K562 (cell line): Measurements from ENCODE around the gene PPP1R13L. TPM values are rescaled to one million over a fixed set of nuclear protein-coding genes. Genes with fewer than 3 reads are reported as not detected.

Experiments
- EHMT2 ChIP-seq: fragments of 450-650 bp; IDR thresholded peaks from 2 replicates; pipeline ENCODE4 v1.6.1; 2018; ENCODE audit warnings: antibody characterized with exemption
- ELF4 ChIP-seq: fragments of 450-650 bp; formaldehyde crosslinking; IDR thresholded peaks from 2 replicates; pipeline ENCODE4 v1.4.0; 2022; ENCODE audit warnings: missing genetic modification characterization
- HDAC1 ChIP-seq, 2 experiments: fragments of 450-650 bp; IDR thresholded peaks; 2 replicates each; pipeline ENCODE4 v1.6.1; 2016 to 2017; ENCODE audit warnings: inconsistent platforms in 1 of 2, mild to moderate bottlenecking in 1 of 2, moderate library complexity in 1 of 2
- HLTF ChIP-seq: fragments of 450-650 bp; IDR thresholded peaks from 2 replicates; pipeline ENCODE4 v1.6.1; 2016
- MED1 ChIP-seq: sonication (generic); formaldehyde crosslinking; IDR thresholded peaks from 2 replicates; pipeline ENCODE4 v1.8.1; 2023; ENCODE audit warnings: missing genetic modification reagents, borderline replicate concordance
- NR2C2 ChIP-seq, 2 experiments: fragments of 200-800 bp in 1 of 2; sonication (Bioruptor generic) in 1 of 2; sonication (generic) in 1 of 2; formaldehyde crosslinking in 1 of 2; IDR thresholded peaks; 2 replicates each; pipeline versions ENCODE4 v1.6.1 to v1.8.0; 2016 to 2022; ENCODE audit warnings: mild to moderate bottlenecking in 1 of 2, missing compliant biosample characterization in 1 of 2, missing genetic modification characterization in 1 of 2, missing genetic modification reagents in 1 of 2
- RBFOX2 ChIP-seq: fragments of 200-400 bp; formaldehyde crosslinking; IDR thresholded peaks from 2 replicates; pipeline ENCODE4 v1.6.1; 2017; ENCODE audit warnings: low read depth, mild to moderate bottlenecking, low read length, moderate library complexity
- SP1 ChIP-seq: sonication (generic); formaldehyde crosslinking; IDR thresholded peaks from 2 replicates; pipeline ENCODE4 v1.8.1; 2022; ENCODE audit warnings: mild to moderate bottlenecking, missing genetic modification reagents
- STAG1 ChIP-seq: sonication (generic); formaldehyde crosslinking; IDR thresholded peaks from 2 replicates; pipeline ENCODE4 v1.5.0; 2020; ENCODE audit warnings: missing genetic modification reagents, borderline replicate concordance
- ZC3H11A ChIP-seq: IDR thresholded peaks from 2 replicates; pipeline ENCODE4 v1.6.1; 2012; ENCODE audit warnings: low read depth, low read length, improper control_type of control experiment
- polyA plus RNA-seq, 8 experiments: library from polyadenylated mRNA; depleted of rRNA in 4 of 8; stranded (reverse) in 5 of 8; unstranded in 3 of 8; fragments of >200 nt; fragmentation: Nextera tagmentation in 2 of 8; fragmentation: Illumina TruSeq in 1 of 8; extraction: Ambion mirVana in 2 of 8; extraction: Trizol in 1 of 8; gene quantifications; 2 replicates each; pipeline versions ENCODE4 v1.2.1 to v1.2.3, GENCODE V29; 2011 to 2014; ENCODE audit warnings: inconsistent platforms in 1 of 8, missing spikeins in 1 of 8
- total RNA-seq, 7 experiments: library from RNA; depleted of rRNA in 6 of 7; stranded (reverse); fragments of >200 nt in 6 of 7; fragmentation: Illumina TruSeq in 2 of 7; extraction: Trizol in 2 of 7; gene quantifications; 2 replicates each; pipeline versions ENCODE4 v1.2.1 to v1.2.3, GENCODE V29; 2011 to 2021; ENCODE audit warnings: low replicate concordance in 1 of 7
- TF ChIP-seq, protein P1 (sequence below): fragments of 200-800 bp; sonication (Bioruptor generic); IDR thresholded peaks from 2 replicates; pipeline ENCODE4 v1.6.1; 2017; ENCODE audit warnings: missing genetic modification characterization, missing compliant biosample characterization
- TF ChIP-seq, protein P2 (sequence below): fragments of 250-450 bp; sonication (Bioruptor Pico); IDR thresholded peaks from 2 replicates; pipeline ENCODE4 v1.4.0; 2020; ENCODE audit warnings: mild to moderate bottlenecking, moderate library complexity, borderline replicate concordance
- TF ChIP-seq, protein P3 (sequence below), 2 experiments: fragments of 450-650 bp; IDR thresholded peaks; 2 replicates each; pipeline ENCODE4 v1.6.1; 2016; ENCODE audit warnings: mild to moderate bottlenecking in 2 of 2, borderline replicate concordance in 1 of 2, low read depth in 1 of 2, moderate library complexity in 1 of 2
- TF ChIP-seq, protein P4 (sequence below): sonication (generic); formaldehyde crosslinking; IDR thresholded peaks from 2 replicates; pipeline ENCODE4 v1.9.0; 2022; ENCODE audit warnings: mild to moderate bottlenecking, missing genetic modification reagents

Gene PPP1R13L
- total and polyA plus RNA-seq, 9 of the 15 experiments (the other 6 are each of a cell fraction or from before 2014, with no cell fraction given) = 0.32 to 6.7 (median 2.0) TPM

DNA sequence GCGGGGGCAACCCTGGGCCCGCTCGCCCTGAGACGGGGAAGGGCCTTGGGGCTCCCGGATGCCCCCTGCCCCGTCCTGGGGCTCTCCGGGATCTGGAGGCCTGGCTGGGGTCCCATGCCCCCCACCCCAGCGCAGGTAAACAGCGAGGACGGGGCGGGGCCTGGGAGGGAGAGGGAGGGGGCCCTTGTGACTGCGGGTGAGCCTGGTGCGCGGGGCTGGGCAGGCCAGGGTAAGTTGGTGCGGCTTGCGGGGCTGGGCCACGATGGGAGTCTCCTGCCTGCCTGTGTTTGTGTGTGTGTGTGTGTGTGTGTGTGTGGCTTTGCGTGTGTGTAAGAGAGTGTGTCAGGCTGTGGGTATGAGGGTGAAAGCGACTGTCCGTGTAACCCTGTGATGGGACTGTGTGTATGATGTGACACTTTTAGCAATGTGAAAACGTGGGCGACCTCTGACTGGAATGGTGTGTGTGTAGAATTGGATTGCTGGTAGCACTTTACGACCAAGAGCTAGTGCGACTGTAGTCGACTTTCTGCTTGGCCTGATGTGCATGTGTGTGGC is 63.9 kb downstream of the PPP1R13L start (continued):
- TF ChIP-seq RBFOX2 = peak; percentile 1; the same call in 1 of the 2 replicates
- peak; percentile 40; the same call in 1 of the 2 replicates for TF ChIP-seq EHMT2
- TF ChIP-seq, protein P1, sequence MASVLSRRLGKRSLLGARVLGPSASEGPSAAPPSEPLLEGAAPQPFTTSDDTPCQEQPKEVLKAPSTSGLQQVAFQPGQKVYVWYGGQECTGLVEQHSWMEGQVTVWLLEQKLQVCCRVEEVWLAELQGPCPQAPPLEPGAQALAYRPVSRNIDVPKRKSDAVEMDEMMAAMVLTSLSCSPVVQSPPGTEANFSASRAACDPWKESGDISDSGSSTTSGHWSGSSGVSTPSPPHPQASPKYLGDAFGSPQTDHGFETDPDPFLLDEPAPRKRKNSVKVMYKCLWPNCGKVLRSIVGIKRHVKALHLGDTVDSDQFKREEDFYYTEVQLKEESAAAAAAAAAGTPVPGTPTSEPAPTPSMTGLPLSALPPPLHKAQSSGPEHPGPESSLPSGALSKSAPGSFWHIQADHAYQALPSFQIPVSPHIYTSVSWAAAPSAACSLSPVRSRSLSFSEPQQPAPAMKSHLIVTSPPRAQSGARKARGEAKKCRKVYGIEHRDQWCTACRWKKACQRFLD (CRISPR knock-in tag) = no peak
- TF ChIP-seq ELF4 (CRISPR knock-in tag) = 0 out of 2 replicates have a peak, but pooled peaks have one; percentile 43
- no peak for TF ChIP-seq ZC3H11A
- TF ChIP-seq NR2C2 (CRISPR knock-in tag; IDR thresholded peaks at IDR 0.05) = no peak
- no peak for TF ChIP-seq NR2C2 (tag; IDR thresholded peaks at IDR 0.05)
- no peak for TF ChIP-seq SP1 (CRISPR knock-in tag)
- TF ChIP-seq, protein P2, sequence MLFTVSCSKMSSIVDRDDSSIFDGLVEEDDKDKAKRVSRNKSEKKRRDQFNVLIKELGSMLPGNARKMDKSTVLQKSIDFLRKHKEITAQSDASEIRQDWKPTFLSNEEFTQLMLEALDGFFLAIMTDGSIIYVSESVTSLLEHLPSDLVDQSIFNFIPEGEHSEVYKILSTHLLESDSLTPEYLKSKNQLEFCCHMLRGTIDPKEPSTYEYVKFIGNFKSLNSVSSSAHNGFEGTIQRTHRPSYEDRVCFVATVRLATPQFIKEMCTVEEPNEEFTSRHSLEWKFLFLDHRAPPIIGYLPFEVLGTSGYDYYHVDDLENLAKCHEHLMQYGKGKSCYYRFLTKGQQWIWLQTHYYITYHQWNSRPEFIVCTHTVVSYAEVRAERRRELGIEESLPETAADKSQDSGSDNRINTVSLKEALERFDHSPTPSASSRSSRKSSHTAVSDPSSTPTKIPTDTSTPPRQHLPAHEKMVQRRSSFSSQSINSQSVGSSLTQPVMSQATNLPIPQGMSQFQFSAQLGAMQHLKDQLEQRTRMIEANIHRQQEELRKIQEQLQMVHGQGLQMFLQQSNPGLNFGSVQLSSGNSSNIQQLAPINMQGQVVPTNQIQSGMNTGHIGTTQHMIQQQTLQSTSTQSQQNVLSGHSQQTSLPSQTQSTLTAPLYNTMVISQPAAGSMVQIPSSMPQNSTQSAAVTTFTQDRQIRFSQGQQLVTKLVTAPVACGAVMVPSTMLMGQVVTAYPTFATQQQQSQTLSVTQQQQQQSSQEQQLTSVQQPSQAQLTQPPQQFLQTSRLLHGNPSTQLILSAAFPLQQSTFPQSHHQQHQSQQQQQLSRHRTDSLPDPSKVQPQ (CRISPR knock-in tag) = no peak
- TF ChIP-seq, protein P3, sequence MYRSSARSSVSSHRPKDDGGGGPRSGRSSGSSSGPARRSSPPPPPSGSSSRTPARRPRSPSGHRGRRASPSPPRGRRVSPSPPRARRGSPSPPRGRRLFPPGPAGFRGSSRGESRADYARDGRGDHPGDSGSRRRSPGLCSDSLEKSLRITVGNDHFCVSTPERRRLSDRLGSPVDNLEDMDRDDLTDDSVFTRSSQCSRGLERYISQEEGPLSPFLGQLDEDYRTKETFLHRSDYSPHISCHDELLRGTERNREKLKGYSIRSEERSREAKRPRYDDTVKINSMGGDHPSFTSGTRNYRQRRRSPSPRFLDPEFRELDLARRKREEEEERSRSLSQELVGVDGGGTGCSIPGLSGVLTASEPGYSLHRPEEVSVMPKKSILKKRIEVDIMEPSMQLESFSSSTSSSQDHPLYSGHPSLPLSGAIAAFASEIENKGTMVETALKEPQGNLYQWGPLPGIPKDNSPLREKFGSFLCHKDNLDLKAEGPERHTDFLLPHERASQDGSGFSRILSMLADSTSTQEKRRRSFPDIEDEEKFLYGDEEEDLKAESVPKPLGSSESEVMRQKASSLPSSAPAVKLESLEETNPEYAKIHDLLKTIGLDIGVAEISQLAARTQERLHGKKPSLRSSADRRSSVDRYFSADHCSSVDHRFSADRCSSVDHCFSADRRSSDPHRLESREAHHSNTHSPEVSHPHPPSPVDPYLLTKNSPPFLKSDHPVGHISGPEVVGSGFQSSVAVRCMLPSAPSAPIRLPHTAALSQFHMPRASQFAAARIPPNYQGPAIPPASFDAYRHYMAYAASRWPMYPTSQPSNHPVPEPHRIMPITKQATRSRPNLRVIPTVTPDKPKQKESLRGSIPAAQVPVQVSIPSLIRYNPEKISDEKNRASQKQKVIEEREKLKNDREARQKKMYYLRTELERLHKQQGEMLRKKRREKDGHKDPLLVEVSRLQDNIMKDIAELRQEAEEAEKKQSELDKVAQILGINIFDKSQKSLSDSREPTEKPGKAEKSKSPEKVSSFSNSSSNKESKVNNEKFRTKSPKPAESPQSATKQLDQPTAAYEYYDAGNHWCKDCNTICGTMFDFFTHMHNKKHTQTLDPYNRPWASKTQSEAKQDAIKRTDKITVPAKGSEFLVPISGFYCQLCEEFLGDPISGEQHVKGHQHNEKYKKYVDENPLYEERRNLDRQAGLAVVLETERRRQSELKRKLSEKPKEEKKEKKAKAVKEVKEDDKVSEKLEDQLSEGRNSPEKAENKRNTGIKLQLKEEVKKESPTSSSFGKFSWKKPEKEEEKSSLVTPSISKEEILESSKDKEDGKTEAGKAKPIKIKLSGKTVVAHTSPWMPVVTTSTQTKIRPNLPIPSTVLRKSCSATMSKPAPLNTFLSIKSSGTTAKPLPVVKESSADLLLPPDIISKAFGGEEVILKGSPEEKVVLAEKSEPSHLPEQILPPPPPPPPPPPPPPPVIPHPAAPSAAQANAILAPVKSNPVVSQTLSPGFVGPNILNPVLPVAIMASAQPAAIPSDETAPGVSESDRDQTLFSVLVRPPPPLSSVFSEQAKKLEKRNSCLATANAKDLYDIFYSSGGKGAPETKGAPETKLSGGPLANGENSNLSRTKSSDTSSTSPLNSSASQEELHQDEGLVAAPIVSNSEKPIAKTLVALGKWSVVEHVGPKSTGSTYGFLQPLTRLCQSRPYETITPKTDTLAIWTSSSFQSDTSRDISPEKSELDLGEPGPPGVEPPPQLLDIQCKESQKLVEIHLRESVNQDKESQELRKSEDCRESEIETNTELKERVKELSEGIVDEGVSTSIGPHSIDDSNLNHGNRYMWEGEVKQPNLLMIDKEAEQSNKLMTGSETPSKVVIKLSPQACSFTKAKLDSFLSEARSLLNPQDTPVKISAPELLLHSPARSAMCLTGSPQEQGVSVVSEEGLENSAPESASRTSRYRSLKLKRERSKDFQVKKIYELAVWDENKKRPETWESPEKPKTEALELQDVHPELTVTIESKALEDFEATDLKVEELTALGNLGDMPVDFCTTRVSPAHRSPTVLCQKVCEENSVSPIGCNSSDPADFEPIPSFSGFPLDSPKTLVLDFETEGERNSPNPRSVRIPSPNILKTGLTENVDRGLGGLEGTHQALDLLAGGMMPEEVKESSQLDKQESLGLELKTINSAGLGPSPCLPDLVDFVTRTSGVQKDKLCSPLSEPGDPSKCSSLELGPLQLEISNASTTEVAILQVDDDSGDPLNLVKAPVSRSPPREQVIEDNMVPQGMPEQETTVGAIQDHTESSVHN (IDR thresholded peaks at IDR 0.05; ENCODE audit: borderline replicate concordance in 1 of 2, low read depth in 1 of 2) = no peak
- TF ChIP-seq HLTF = no peak
- no peak for TF ChIP-seq MED1 (CRISPR knock-in tag)
- TF ChIP-seq HDAC1 (IDR thresholded peaks at IDR 0.05) = 0 out of 4 replicates have a peak, but pooled peaks of 1 of the 2 experiments have one; percentile 13
- no peak for TF ChIP-seq STAG1 (CRISPR knock-in tag)
- TF ChIP-seq, protein P4, sequence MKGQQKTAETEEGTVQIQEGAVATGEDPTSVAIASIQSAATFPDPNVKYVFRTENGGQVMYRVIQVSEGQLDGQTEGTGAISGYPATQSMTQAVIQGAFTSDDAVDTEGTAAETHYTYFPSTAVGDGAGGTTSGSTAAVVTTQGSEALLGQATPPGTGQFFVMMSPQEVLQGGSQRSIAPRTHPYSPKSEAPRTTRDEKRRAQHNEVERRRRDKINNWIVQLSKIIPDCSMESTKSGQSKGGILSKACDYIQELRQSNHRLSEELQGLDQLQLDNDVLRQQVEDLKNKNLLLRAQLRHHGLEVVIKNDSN (CRISPR knock-in tag) = no peak
